Glutamatergic neuron (in vitro differentiated cells): ENCODE results near the gene BACH2. TPM values are rescaled to one million over a fixed set of nuclear protein-coding genes. Genes with fewer than 3 reads are reported as not detected.

Experiments used
- DNase-seq: peaks from one replicate; pipeline ENCODE4 v3.0.0; 2022
- H3K27ac Mint-ChIP-seq: one replicate; pipeline ENCODE4 v1.8.0; 2020; ENCODE audit warnings: mild to moderate bottlenecking, mixed read lengths, inconsistent platforms; ENCODE audit not compliant: unreplicated experiment
- H3K27me3 Mint-ChIP-seq: one replicate; pipeline ENCODE4 v1.8.0; 2020; ENCODE audit warnings: mild to moderate bottlenecking, moderate library complexity, mixed read lengths, inconsistent platforms; ENCODE audit not compliant: unreplicated experiment
- H3K36me3 Mint-ChIP-seq: one replicate; pipeline ENCODE4 v1.8.0; 2020; ENCODE audit warnings: mild to moderate bottlenecking, mixed read lengths, inconsistent platforms; ENCODE audit not compliant: unreplicated experiment
- H3K4me1 Mint-ChIP-seq: one replicate; pipeline ENCODE4 v1.8.0; 2020; ENCODE audit warnings: mild to moderate bottlenecking, low read depth, mixed read lengths, inconsistent platforms; ENCODE audit not compliant: unreplicated experiment
- H3K4me3 Mint-ChIP-seq: one replicate; pipeline ENCODE4 v1.8.0; 2020; ENCODE audit warnings: mild to moderate bottlenecking, mixed read lengths, inconsistent platforms; ENCODE audit not compliant: unreplicated experiment
- H3K9me3 Mint-ChIP-seq: one replicate; pipeline ENCODE4 v1.8.0; 2020; ENCODE audit warnings: mild to moderate bottlenecking, moderate library complexity, mixed read lengths, inconsistent platforms; ENCODE audit not compliant: unreplicated experiment
- CTCF ChIP-seq: fragments of 200-600 bp; sonication (generic); IDR thresholded peaks from one replicate; pipeline ENCODE4 v1.5.0; 2021; ENCODE audit not compliant: partially characterized antibody, unreplicated experiment
- total RNA-seq: library from RNA; stranded (reverse); fragmentation: NEBNext Ultra II Directional; extraction: Animal tissue kit (Norgen Biotek cat#: 25700); gene quantifications from one replicate; pipeline ENCODE4 v1.2.1, GENCODE V29; 2021; ENCODE audit not compliant: unreplicated experiment

BACH2 gene
- total RNA-seq, 1 donor from 2014 or later: 96.4 TPM

- TF ChIP-seq CTCF: no peak
- Mint-ChIP-seq H3K9me3 (no peaks in the 10 kb centered on the region), H3K4me3 (no peak overlapping the region), H3K4me1 (peaks cover 4% of the 10 kb centered on the region), H3K27ac (no peak overlapping the region), H3K27me3 (peaks cover 2% of the 10 kb centered on the region), H3K36me3 (no peaks in the 10 kb centered on the region)
- DNase-seq: no peak
Measured at GRCh38 chr6:90093558-90094073, 203.0 kb downstream of the BACH2 start.

- Mint-ChIP-seq H3K4me3 (no peak overlapping the region), H3K9me3 (no peaks in the 10 kb centered on the region), H3K4me1 (peaks cover 4% of the 10 kb centered on the region), H3K27ac (no peak overlapping the region), H3K36me3 (no peaks in the 10 kb centered on the region), H3K27me3 (peaks cover 2% of the 10 kb centered on the region)
- TF ChIP-seq CTCF: no peak
- no peak for DNase-seq
Measured at GRCh38 chr6:90090866-90091265, 205.8 kb downstream of the BACH2 start.

GRCh38 chr6:90088009-90088408 lies 208.6 kb downstream of the BACH2 start:
- no peak for DNase-seq
- Mint-ChIP-seq H3K4me1 (peaks cover under 1% of the 10 kb centered on the region), H3K27ac (no peak overlapping the region), H3K27me3 (no peaks in the 10 kb centered on the region), H3K9me3 (no peaks in the 10 kb centered on the region), H3K36me3 (no peaks in the 10 kb centered on the region), H3K4me3 (no peak overlapping the region)
- TF ChIP-seq CTCF: no peak

GRCh38 chr6:90087106-90087833 lies 209.4 kb downstream of the BACH2 start:
- Mint-ChIP-seq H3K27ac (peak overlapping the region; percentile 1), H3K9me3 (no peaks in the 10 kb centered on the region)

More at GRCh38 chr6:90087106-90087833, 209.4 kb downstream of the BACH2 start:
- Mint-ChIP-seq H3K4me3 (no peak overlapping the region), H3K36me3 (no peaks in the 10 kb centered on the region), H3K27me3 (no peaks in the 10 kb centered on the region), H3K4me1 (peaks cover 5% of the 10 kb centered on the region)
- DNase-seq: no peak
- TF ChIP-seq CTCF: no peak
